Measurements from ENCODE around the gene TANGO6. TPM values are rescaled to one million over a fixed set of nuclear protein-coding genes. Genes with fewer than 3 reads are reported as not detected.
"Not testable (repeated sequence)": the region's sequence is repeated elsewhere in the genome, so short reads cannot be mapped to it uniquely, and the experiment has no call there.

TANGO6 gene
- total and polyA plus RNA-seq, 2 of the 8 experiments (the other 6 are each of a cell fraction or from before 2014, with no cell fraction given), result 5.0 to 19.5 TPM

GRCh38 chr16:68990172-68990845 lies 147.0 kb downstream of the TANGO6 start:
- not testable (repeated sequence) for H4K20me1 ChIP-seq (replicated peaks in 1 of 2; ENCODE audit: control insufficient read depth in 1 of 2, insufficient read depth in 2 of 2, low read length in 2 of 2); H4K5ac ChIP-seq (ENCODE audit: insufficient read length, low read depth, low read length); H3K79me2 ChIP-seq (ENCODE audit: control insufficient read depth in 1 of 2, insufficient read depth in 2 of 2, low read length in 2 of 2); H3K4me3 ChIP-seq (ENCODE audit: extremely low read depth in 1 of 4, insufficient read depth in 2 of 4, low read depth in 3 of 4, low read length in 4 of 4); H3K9me3 ChIP-seq (ENCODE audit: insufficient read depth in 2 of 2, low read depth in 1 of 2, low read length in 1 of 2); H3K23ac ChIP-seq (ENCODE audit: insufficient read length); H2AFZ ChIP-seq (ENCODE audit: low read length); FAIRE-seq; H2BK20ac ChIP-seq (ENCODE audit: low read length); H3K9ac ChIP-seq (replicated peaks in 1 of 4; ENCODE audit: extremely low read depth in 1 of 4, low read depth in 3 of 4, low read length in 3 of 4); H3K14ac ChIP-seq (ENCODE audit: insufficient read length); H4K91ac ChIP-seq (replicated peaks; ENCODE audit: insufficient read length, low read length); H2BK120ac ChIP-seq (replicated peaks; ENCODE audit: low read depth, low read length); H3K4ac ChIP-seq (replicated peaks; ENCODE audit: insufficient read length, low read depth, low read length); H4K8ac ChIP-seq (ENCODE audit: extremely low read depth, insufficient read depth, low read length); H3K79me1 ChIP-seq (ENCODE audit: low read depth, low read length); DNase-seq (ENCODE audit: low read depth in 1 of 2, low spot score in 2 of 2); H2AK5ac ChIP-seq (ENCODE audit: low read depth, low read length); H3K27me3 ChIP-seq (replicated peaks in 1 of 4; ENCODE audit: control insufficient read depth in 3 of 4, extremely low read depth in 1 of 4, insufficient read depth in 3 of 4, low read length in 3 of 4); H3K56ac ChIP-seq (replicated peaks; ENCODE audit: insufficient read length, low read depth, low read length); H2BK12ac ChIP-seq (ENCODE audit: low read depth, low read length); H3K18ac ChIP-seq (ENCODE audit: extremely low read depth, low read length); H2BK5ac ChIP-seq (ENCODE audit: low read depth, low read length); H3K36me3 ChIP-seq (ENCODE audit: control insufficient read depth in 2 of 4, insufficient read depth in 4 of 4, low read length in 3 of 4); H3K27ac ChIP-seq (ENCODE audit: low read depth, low read length); H3K23me2 ChIP-seq (ENCODE audit: low read depth, low read length); H3K4me2 ChIP-seq (ENCODE audit: insufficient read depth in 1 of 2, low read depth in 2 of 2, low read length in 2 of 2)
- ChIA-PET CTCF (ENCODE audit: partially characterized antibody) (interaction anchor here (0.6 to 4.6 kb wide), 27 partner anchors 10 to 137 kb away, joined by 3 to 34 read pairs (median 6); partner anchors contain the start of gene HAS3), POLR2A (ENCODE audit: partially characterized antibody) (interaction anchor here (3.2 kb wide), 1 partner anchor 116 kb away, joined by 23 read pairs; the partner anchor contains the start of gene HAS3)
- peak overlapping the region; percentile 89; the same call in 1 of the 2 replicates for H2BK15ac ChIP-seq (ENCODE audit: low read length)
- peaks cover 4 to 14% (median 7%) of the 10 kb centered on the region in 4 experiments; a peak in 6 of 7 replicates for H3K4me1 ChIP-seq (replicated peaks in 1 of 4; ENCODE audit: control insufficient read depth in 3 of 4, insufficient read depth in 4 of 4, low read length in 3 of 4)
- peak; percentile 51; the same call in 1 of the 2 replicates for TF ChIP-seq CHD2 (IDR thresholded peaks at IDR 0.05; ENCODE audit: low read length)
- TF ChIP-seq RAD21 (IDR thresholded peaks at IDR 0.05 in 1 of 2, conservative IDR thresholded peaks at IDR 0.05 in 1 of 2; ENCODE audit: low read depth in 2 of 2, low read length in 2 of 2), result peak; percentile 61 to 64
- TF ChIP-seq BRCA1 (IDR thresholded peaks at IDR 0.05; ENCODE audit: low read depth, low read length), result peak; percentile 43; the same call in 1 of the 2 replicates
- TF ChIP-seq, protein P1, sequence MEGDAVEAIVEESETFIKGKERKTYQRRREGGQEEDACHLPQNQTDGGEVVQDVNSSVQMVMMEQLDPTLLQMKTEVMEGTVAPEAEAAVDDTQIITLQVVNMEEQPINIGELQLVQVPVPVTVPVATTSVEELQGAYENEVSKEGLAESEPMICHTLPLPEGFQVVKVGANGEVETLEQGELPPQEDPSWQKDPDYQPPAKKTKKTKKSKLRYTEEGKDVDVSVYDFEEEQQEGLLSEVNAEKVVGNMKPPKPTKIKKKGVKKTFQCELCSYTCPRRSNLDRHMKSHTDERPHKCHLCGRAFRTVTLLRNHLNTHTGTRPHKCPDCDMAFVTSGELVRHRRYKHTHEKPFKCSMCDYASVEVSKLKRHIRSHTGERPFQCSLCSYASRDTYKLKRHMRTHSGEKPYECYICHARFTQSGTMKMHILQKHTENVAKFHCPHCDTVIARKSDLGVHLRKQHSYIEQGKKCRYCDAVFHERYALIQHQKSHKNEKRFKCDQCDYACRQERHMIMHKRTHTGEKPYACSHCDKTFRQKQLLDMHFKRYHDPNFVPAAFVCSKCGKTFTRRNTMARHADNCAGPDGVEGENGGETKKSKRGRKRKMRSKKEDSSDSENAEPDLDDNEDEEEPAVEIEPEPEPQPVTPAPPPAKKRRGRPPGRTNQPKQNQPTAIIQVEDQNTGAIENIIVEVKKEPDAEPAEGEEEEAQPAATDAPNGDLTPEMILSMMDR (IDR thresholded peaks at IDR 0.05; ENCODE audit: control extremely low read depth in 1 of 3, insufficient read depth in 1 of 3, low read depth in 1 of 3, low read length in 3 of 3), result peak; percentile 19 to 53 (median 51)
- 88% methylated on average over 7 of the region's 7 CpGs; no CpG with 5 or more reads in 1 of the 2 experiments for WGBS, 2 experiments (ENCODE audit: extremely low coverage in 1 of 2, insufficient coverage in 1 of 2, insufficient read length in 1 of 2, insufficient replicate concordance in 2 of 2, low coverage in 1 of 2, low lambda C conversion rate in 2 of 2, missing lambda C conversion rate in 1 of 2)
